Motor neuron (in vitro differentiated cells): ENCODE measurements around the gene CCDC106. TPM values are rescaled to one million over a fixed set of nuclear protein-coding genes. Genes with fewer than 3 reads are reported as not detected.

Experiments used
- ATAC-seq, 8 experiments: fragments of 200-7000 bp; cut with Tn5 transposase; replicated peaks in 6 of 8; 2 replicates each; pipeline ENCODE4 v1.8.0; 2021; ENCODE audit warnings: mild to moderate bottlenecking in 8 of 8, moderate library complexity in 8 of 8
- H3K27ac ChIP-seq, 2 donors: fragments of 250-450 bp; sonication (Bioruptor Pico); 2 replicates each; pipeline ENCODE4 v1.9.0; 2021; ENCODE audit warnings: antibody characterized with exemption in 2 of 2, mild to moderate bottlenecking in 2 of 2, moderate library complexity in 1 of 2
- H3K4me1 ChIP-seq, 2 donors: fragments of 250-450 bp; sonication (Bioruptor Pico); replicated peaks in 1 of 2; 2 replicates each; pipeline ENCODE4 v1.6.1; 2021; ENCODE audit warnings: antibody characterized with exemption in 2 of 2, mild to moderate bottlenecking in 2 of 2, moderate library complexity in 1 of 2
- H3K4me3 ChIP-seq, 5 donors: fragments of 250-450 bp; sonication (Bioruptor Pico); 2 replicates each; pipeline ENCODE4 v1.9.0; 2021; ENCODE audit warnings: antibody characterized with exemption in 5 of 5, mild to moderate bottlenecking in 5 of 5, moderate library complexity in 4 of 5
- WGBS, 10 experiments: fragments of 450-650 bp; shearing (Covaris generic); methylation state at CpG; one replicate each; pipeline ENCODE4 v1.0.0; 2022; 5-methylcytosine and 5-hydroxymethylcytosine counted together
- in situ Hi-C, 9 experiments: fragments of 400-800 bp; cut with MboI; loops; one replicate each; pipeline ENCODE4 v1.15.0; 2021; ENCODE audit warnings: low sequenced_read_pairs in 9 of 9, low pct_unique_long_range_greater_than_20kb in 2 of 9; ENCODE audit not compliant: unreplicated experiment in 9 of 9
- total RNA-seq, 8 experiments: library from RNA; unstranded; fragments of 300-600 nt; gene quantifications; 2 replicates each; pipeline versions ENCODE4 v1.2.3 to v1.2.4, GENCODE V29; 2022

Gene CCDC106
- total RNA-seq, 8 experiments from 2014 or later: 9.8 to 23.6 (median 13.6) TPM

- in situ Hi-C loops: loop anchor here in 3 of 9 experiments (25.0 kb wide), 1 partner anchor 504 kb away; the partner anchor contains the start of gene TNNT1 (in 3 of the 3)
- Histone ChIP-seq H3K27ac (peak overlapping the region; percentile 88 to 95), H3K4me1 (peaks cover 20 to 21% of the 10 kb centered on the region in 2 donors), H3K4me3 (peak overlapping the region; percentile 81 to 99 (median 97))
- 0 to 8% methylated on average over 1 to 4 of the region's 25 CpGs; no CpG with 5 or more reads in 8 of the 10 experiments for WGBS, 10 experiments
- peak; percentile 0 to 13 (median 6) for ATAC-seq
These were observed 6.4 kb upstream of the CCDC106 start for GRCh38 chr19:55641426-55642152.

DNA sequence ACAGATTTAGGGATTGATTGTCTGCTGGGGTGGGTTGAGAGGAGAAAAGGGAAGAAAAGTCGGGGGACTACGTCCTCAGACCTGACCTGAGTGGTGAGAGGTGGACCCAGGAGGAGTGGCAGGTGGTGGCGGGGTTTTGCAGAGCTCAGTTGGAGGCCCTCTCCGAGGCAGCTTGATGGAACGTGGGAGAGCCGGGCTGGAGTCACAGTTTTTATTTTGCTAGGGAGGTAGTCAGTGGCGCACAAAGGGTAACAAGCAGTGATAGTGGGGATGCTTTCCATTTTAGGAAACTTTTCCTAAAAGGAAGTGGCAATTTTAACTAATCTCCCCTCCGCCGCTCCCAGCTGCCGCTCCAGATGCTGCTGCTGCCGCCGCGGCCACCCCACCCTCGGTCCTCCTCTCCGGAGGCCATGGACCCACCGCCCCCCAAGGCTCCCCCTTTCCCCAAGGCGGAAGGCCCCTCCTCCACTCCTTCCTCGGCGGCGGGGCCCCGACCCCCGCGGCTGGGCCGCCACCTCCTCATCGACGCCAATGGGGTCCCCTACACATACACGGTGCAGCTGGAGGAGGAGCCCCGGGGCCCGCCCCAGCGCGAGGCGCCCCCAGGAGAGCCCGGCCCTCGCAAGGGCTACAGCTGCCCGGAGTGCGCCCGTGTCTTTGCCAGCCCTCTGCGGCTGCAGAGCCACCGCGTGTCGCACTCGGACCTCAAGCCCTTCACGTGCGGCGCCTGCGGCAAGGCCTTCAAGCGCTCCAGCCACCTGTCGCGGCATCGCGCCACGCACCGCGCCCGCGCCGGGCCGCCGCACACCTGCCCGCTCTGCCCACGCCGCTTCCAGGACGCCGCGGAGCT lies 5.6 kb upstream of the CCDC106 start:
- in situ Hi-C loops: loop anchor here in 3 of 9 experiments (25.0 kb wide), 1 partner anchor 505 kb away; the partner anchor contains the start of gene TNNT1 (in 3 of the 3)
- peaks cover 20 to 26% of the 10 kb centered on the region in 2 donors for H3K4me1 ChIP-seq
- ATAC-seq: peak in 5 of 8 experiments; percentile 1 to 15 (median 6)
- H3K4me3 ChIP-seq: peak overlapping the region; percentile 81 to 99 (median 97)
- 0 to 21% (median 0%) methylated on average over 1 to 10 of the region's 65 CpGs; no CpG with 5 or more reads in 5 of the 10 experiments for WGBS, 10 experiments
- peak overlapping the region; percentile 38 to 90 for H3K27ac ChIP-seq

GRCh38 chr19:55643003-55643886 lies 4.8 kb upstream of the CCDC106 start, which contains the start of gene ZNF581:
ZNF581 (plus strand) TSS chr19:55643649; CDS start chr19:55644572, 923 bp downstream.
- in situ Hi-C loops: loop anchor here in 3 of 9 experiments (25.0 kb wide), 1 partner anchor 506 kb away; the partner anchor contains the start of gene TNNT1 (in 3 of the 3)
- Histone ChIP-seq H3K27ac (peak within 1 kb of the TSS; percentile 38 to 90), H3K4me1 (peaks cover 20 to 28% of the 10 kb centered on the region in 2 donors), H3K4me3 (peak within 1 kb of the TSS; percentile 81 to 99 (median 97))
- WGBS, 10 experiments: 0 to 12% (median 1%) methylated on average over 2 to 17 of the region's 56 CpGs; no CpG with 5 or more reads in 4 of the 10 experiments
- peak; percentile 10 to 44 (median 32) for ATAC-seq

DNA sequence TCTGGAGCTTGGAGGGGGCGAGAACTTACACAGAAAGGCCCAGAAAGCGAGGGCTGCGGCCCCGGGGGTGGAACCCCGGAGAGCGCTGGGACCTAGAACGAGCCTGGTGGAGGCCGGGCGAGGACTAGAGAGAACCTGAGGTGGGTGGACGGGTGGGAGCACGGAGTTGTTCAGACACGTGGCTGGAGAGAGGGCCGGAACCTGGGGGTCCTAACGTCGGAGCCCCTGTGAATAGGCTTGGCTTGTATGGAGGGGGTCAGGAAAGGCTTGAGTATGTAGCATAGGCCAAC lies 4.2 kb upstream of the CCDC106 start:
- Histone ChIP-seq H3K27ac (peak overlapping the region; percentile 38 to 90), H3K4me3 (peak overlapping the region; percentile 81 to 99 (median 97)), H3K4me1 (peaks cover 21 to 28% of the 10 kb centered on the region in 2 donors)
- no CpG with 5 or more reads among the region's 15 CpGs for WGBS, 10 experiments
- ATAC-seq: peak; percentile 0 to 5 (median 0)
- in situ Hi-C loops: loop anchor here in 3 of 9 experiments (25.0 kb wide), 1 partner anchor 507 kb away; the partner anchor contains the start of gene TNNT1 (in 3 of the 3)

GRCh38 chr19:55644191-55644833 lies 3.7 kb upstream of the CCDC106 start:
- 17 to 100% (median 78%) methylated on average over 1 to 6 of the region's 12 CpGs; no CpG with 5 or more reads in 3 of the 10 experiments for WGBS, 10 experiments
- H3K27ac ChIP-seq: peak overlapping the region; percentile 38 to 90
- peaks cover 25 to 32% of the 10 kb centered on the region in 2 donors for H3K4me1 ChIP-seq

DNA sequence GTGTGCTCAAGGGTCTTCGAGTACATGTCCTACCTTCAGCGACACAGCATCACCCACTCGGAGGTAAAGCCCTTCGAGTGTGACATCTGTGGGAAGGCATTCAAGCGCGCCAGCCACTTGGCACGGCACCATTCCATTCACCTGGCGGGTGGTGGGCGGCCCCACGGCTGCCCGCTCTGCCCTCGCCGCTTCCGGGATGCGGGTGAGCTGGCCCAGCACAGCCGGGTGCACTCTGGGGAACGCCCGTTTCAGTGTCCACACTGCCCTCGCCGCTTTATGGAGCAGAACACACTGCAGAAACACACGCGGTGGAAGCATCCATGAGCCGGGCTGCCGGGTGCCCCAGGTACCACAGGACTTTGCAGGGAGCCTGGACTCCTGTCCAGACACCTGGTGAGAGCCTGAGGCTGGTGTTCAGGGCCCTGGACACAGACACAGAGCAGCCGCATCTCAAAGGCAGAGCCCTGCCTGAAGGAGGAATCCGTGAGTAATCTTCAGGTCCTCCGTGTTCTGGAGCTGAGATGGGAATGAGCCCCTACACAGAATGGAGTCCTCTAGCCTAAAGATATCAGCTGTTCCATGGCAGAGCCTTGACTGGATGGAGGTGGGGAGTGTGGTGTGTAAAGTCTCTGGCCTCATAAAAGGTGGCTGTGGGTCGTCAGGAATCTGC lies 3.0 kb upstream of the CCDC106 start:
- peaks cover 24 to 29% of the 10 kb centered on the region in 2 donors for H3K4me1 ChIP-seq
- H3K4me3 ChIP-seq: peak overlapping the region in 2 of 5 donors; percentile 81 to 99
- ATAC-seq: no peak
- 78 to 100% (median 94%) methylated on average over 1 to 13 of the region's 28 CpGs; no CpG with 5 or more reads in 6 of the 10 experiments for WGBS, 10 experiments
- in situ Hi-C loops: loop anchor here in 3 of 9 experiments (25.0 kb wide), 1 partner anchor 508 kb away; the partner anchor contains the start of gene TNNT1 (in 3 of the 3)
- H3K27ac ChIP-seq: no peak overlapping the region

More at GRCh38 chr19:55644191-55644833, 3.7 kb upstream of the CCDC106 start:
- ATAC-seq: no peak
- peak overlapping the region; percentile 81 to 99 (median 97) for H3K4me3 ChIP-seq
- in situ Hi-C loops: loop anchor here in 3 of 9 experiments (25.0 kb wide), 1 partner anchor 507 kb away; the partner anchor contains the start of gene TNNT1 (in 3 of the 3)

DNA sequence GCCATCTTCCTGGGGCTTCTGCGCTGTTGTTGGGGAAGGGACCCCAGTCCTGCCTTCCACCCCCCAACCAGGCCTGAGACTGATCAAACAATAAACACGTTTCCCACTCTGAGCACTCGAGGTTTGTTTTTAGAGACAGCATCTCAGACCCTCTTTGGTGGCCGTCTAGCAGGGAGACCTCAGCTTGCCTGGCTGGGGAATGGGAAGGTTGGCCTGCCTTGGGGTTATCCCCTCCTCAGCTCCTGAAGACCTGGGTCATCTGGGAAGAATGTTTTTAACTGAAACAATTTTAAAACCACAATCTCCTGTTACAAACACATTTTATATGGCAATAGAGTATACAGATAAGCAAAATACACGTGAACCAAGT lies 2.5 kb upstream of the CCDC106 start:
- no peak overlapping the region for H3K4me3 ChIP-seq
- in situ Hi-C loops: loop anchor here in 3 of 9 experiments (25.0 kb wide), 1 partner anchor 508 kb away; the partner anchor contains the start of gene TNNT1 (in 3 of the 3)
- ATAC-seq: no peak
- H3K4me1 ChIP-seq: peaks cover 20 to 24% of the 10 kb centered on the region in 2 donors
- no peak overlapping the region for H3K27ac ChIP-seq
- WGBS, 10 experiments: 77 to 100% (median 85%) methylated on average over 1 to 4 of the region's 5 CpGs; no CpG with 5 or more reads in 3 of the 10 experiments

DNA sequence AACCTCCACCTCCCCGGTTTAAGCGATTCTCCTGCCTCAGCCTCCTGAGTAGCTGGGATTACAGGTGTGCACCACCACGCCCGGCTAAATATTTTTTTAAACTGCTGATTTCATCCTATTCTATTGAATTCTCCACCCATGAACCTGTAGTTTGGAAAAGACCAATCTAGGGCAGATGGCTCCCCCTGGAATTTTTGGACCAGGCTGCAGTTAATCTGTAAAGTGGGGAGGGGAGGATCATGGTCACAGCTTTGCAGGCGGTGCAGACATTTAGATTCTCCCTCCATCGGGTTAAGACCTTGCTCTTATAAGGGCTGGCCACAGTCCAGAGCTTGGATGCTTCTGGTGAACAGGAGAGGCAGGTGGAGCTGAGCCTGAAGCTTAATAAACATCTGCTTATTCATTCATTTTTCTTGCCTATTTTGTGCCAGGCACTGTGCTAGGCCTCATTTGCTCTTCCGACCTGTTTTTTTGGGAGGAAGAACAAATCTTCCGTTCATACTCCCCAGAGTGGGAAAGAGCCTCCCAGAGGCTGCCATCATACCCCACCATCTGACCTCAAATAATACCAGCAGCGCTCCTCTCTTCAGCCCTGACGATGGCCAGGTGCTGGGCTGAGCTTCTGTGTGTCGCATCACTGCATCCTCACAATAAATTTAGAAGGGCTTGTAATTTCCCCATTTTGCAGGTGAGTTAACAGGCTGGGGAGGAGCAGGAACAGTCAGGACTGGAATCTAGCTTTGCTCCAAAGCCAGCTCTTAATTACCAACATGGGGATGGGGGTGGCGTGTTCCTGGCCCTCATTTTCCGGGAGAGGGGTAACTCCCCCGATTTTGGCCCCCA lies 902 bp upstream of the CCDC106 start:
- H3K27ac ChIP-seq: peak overlapping the region; percentile 95 to 98

GRCh38 chr19:55648585-55649267 lies 714 bp downstream of the CCDC106 start:
- in situ Hi-C loops: loop anchor here in 3 of 9 experiments (25.0 kb wide), 1 partner anchor 511 kb away; the partner anchor contains the start of gene TNNT1 (in 3 of the 3)
- Histone ChIP-seq H3K4me3 (peak overlapping the region; percentile 74 to 99 (median 93)), H3K4me1 (peaks cover 11 to 15% of the 10 kb centered on the region in 2 donors), H3K27ac (peak overlapping the region in 1 of 2 donors; percentile 98)
- ATAC-seq: peak in 1 of 8 experiments; percentile 14
- WGBS, 10 experiments: 10 to 100% methylated on average over 1 to 6 of the region's 25 CpGs; no CpG with 5 or more reads in 8 of the 10 experiments

More for the DNA sequence above, 902 bp upstream of the CCDC106 start:
- Histone ChIP-seq H3K4me1 (peaks cover 20 to 24% of the 10 kb centered on the region in 2 donors), H3K4me3 (peak overlapping the region; percentile 74 to 99 (median 93))
- 30 to 66% (median 54%) methylated on average over 2 to 8 of the region's 14 CpGs; no CpG with 5 or more reads in 3 of the 10 experiments for WGBS, 10 experiments
- ATAC-seq: no peak
- in situ Hi-C loops: loop anchor here in 3 of 9 experiments (25.0 kb wide), 1 partner anchor 510 kb away; the partner anchor contains the start of gene TNNT1 (in 3 of the 3)
